GM19324 (cell line): ENCODE data around the gene USP20.

ENCODE experiments used
- ATAC-seq: cut with Tn5 transposase; IDR thresholded peaks from one replicate; pipeline ENCODE4 v1.9.1; 2021; ENCODE audit warnings: mild to moderate bottlenecking, moderate library complexity; ENCODE audit not compliant: unreplicated experiment, low FRiP score

USP20 gene

GRCh38 chr9:129851821-129852220 lies 16.6 kb downstream of the USP20 start:
- no peak for ATAC-seq

GRCh38 chr9:129852579-129852978 lies 17.3 kb downstream of the USP20 start:
- no peak for ATAC-seq

GRCh38 chr9:129853614-129854013 lies 18.4 kb downstream of the USP20 start:
- no peak for ATAC-seq

GRCh38 chr9:129854588-129855110 lies 19.4 kb downstream of the USP20 start:
- ATAC-seq, result no peak

- no peak for ATAC-seq
These were observed 21.9 kb downstream of the USP20 start for GRCh38 chr9:129857207-129857606.

- no peak for ATAC-seq
These were observed 23.1 kb downstream of the USP20 start for GRCh38 chr9:129858167-129858962.

- no peak for ATAC-seq
These were observed 25.6 kb downstream of the USP20 start for GRCh38 chr9:129860653-129861446.

GRCh38 chr9:129861447-129861827 lies 26.2 kb downstream of the USP20 start:
- no peak for ATAC-seq

- no peak for ATAC-seq
These were observed 27.9 kb downstream of the USP20 start for GRCh38 chr9:129863059-129863690.

GRCh38 chr9:129864991-129865647 lies 29.9 kb downstream of the USP20 start:
- ATAC-seq, result no peak

- no peak for ATAC-seq
These were observed 30.5 kb downstream of the USP20 start for GRCh38 chr9:129865668-129866320.

GRCh38 chr9:129866394-129867135 lies 31.3 kb downstream of the USP20 start:
- ATAC-seq, result no peak

- ATAC-seq, result no peak
These were observed 32.1 kb downstream of the USP20 start for GRCh38 chr9:129867136-129868022.

- no peak for ATAC-seq
These were observed 33.0 kb downstream of the USP20 start for GRCh38 chr9:129868023-129868871.

- ATAC-seq, result no peak
These were observed 33.7 kb downstream of the USP20 start for GRCh38 chr9:129868872-129869486.

GRCh38 chr9:129869585-129870501 lies 34.6 kb downstream of the USP20 start:
- no peak for ATAC-seq
